Endothelial cell (in vitro differentiated cells): ENCODE data around the gene OR56A1. TPM values are rescaled to one million over a fixed set of nuclear protein-coding genes. Genes with fewer than 3 reads are reported as not detected.
A peak's percentile ranks its signal among the peaks of the same experiment; 100 is the strongest.

Source experiments
- DNase-seq: peaks from one replicate; pipeline ENCODE4 v3.0.0; 2021; ENCODE audit warnings: low spot score
- H3K27ac Mint-ChIP-seq: one replicate; pipeline ENCODE4 v1.8.0; 2021; ENCODE audit warnings: mixed read lengths, inconsistent platforms; ENCODE audit not compliant: unreplicated experiment
- H3K27me3 Mint-ChIP-seq: one replicate; pipeline ENCODE4 v1.8.0; 2021; ENCODE audit warnings: mild to moderate bottlenecking, moderate library complexity, mixed read lengths, inconsistent platforms; ENCODE audit not compliant: unreplicated experiment
- H3K36me3 Mint-ChIP-seq: one replicate; pipeline ENCODE4 v1.8.0; 2021; ENCODE audit warnings: mild to moderate bottlenecking, low read depth, mixed read lengths, inconsistent platforms; ENCODE audit not compliant: unreplicated experiment
- H3K4me1 Mint-ChIP-seq: one replicate; pipeline ENCODE4 v1.8.0; 2021; ENCODE audit warnings: mild to moderate bottlenecking, mixed read lengths, inconsistent platforms; ENCODE audit not compliant: unreplicated experiment
- H3K4me3 Mint-ChIP-seq: one replicate; pipeline ENCODE4 v1.8.0; 2021; ENCODE audit warnings: mild to moderate bottlenecking, mixed read lengths, inconsistent platforms; ENCODE audit not compliant: unreplicated experiment
- H3K9me3 Mint-ChIP-seq: one replicate; pipeline ENCODE4 v1.8.0; 2021; ENCODE audit warnings: mixed read lengths, inconsistent platforms; ENCODE audit not compliant: unreplicated experiment
- total RNA-seq: library from RNA; stranded (reverse); fragmentation: NEBNext Ultra II Directional; extraction: Animal tissue kit (Norgen Biotek cat#: 25700); gene quantifications from one replicate; pipeline ENCODE4 v1.2.1, GENCODE V29; 2021; ENCODE audit not compliant: unreplicated experiment
- TF ChIP-seq, protein P1 (sequence below): fragments of 200-600 bp; sonication (generic); IDR thresholded peaks from one replicate; pipeline ENCODE4 v1.5.0; 2021; ENCODE audit warnings: antibody characterized with exemption; ENCODE audit not compliant: unreplicated experiment

OR56A1 gene
- total RNA-seq, 1 donor from 2014 or later, result 0.03 TPM

- Mint-ChIP-seq H3K9me3 (no peaks in the 10 kb centered on the region), H3K27ac (no peak overlapping the region), H3K4me3 (no peak overlapping the region), H3K27me3 (no peaks in the 10 kb centered on the region), H3K4me1 (no peaks in the 10 kb centered on the region), H3K36me3 (no peaks in the 10 kb centered on the region)
- TF ChIP-seq, protein P1, sequence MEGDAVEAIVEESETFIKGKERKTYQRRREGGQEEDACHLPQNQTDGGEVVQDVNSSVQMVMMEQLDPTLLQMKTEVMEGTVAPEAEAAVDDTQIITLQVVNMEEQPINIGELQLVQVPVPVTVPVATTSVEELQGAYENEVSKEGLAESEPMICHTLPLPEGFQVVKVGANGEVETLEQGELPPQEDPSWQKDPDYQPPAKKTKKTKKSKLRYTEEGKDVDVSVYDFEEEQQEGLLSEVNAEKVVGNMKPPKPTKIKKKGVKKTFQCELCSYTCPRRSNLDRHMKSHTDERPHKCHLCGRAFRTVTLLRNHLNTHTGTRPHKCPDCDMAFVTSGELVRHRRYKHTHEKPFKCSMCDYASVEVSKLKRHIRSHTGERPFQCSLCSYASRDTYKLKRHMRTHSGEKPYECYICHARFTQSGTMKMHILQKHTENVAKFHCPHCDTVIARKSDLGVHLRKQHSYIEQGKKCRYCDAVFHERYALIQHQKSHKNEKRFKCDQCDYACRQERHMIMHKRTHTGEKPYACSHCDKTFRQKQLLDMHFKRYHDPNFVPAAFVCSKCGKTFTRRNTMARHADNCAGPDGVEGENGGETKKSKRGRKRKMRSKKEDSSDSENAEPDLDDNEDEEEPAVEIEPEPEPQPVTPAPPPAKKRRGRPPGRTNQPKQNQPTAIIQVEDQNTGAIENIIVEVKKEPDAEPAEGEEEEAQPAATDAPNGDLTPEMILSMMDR, result no peak
- DNase-seq, result no peak
Measured at GRCh38 chr11:6040874-6041273, 10.3 kb upstream of the OR56A1 start.

DNA sequence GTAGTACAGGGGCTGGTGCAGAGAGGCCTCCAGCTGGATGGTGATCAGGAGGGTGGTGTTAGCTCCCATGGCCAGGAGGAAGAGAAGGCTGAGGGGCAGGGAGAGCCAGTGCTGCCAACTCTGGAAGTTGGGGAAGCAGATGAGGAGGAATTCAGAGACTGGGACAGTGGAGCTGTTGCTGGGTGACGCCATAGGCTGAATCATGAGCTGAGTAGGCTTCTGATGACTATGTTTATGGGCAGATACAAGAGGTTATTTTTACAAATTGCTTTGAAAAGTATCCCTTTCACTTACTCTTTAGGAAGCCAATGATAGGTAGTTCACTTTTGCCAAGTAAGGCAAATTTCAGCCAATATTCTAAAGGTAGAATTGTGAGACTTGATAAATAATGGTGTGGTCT, 3.1 kb downstream of the OR56A1 start:
- no peak for DNase-seq
- Mint-ChIP-seq H3K27ac (no peak overlapping the region), H3K9me3 (no peaks in the 10 kb centered on the region), H3K4me3 (no peak overlapping the region), H3K4me1 (no peaks in the 10 kb centered on the region), H3K36me3 (no peaks in the 10 kb centered on the region), H3K27me3 (no peaks in the 10 kb centered on the region)
- TF ChIP-seq, protein P1, result no peak

DNA sequence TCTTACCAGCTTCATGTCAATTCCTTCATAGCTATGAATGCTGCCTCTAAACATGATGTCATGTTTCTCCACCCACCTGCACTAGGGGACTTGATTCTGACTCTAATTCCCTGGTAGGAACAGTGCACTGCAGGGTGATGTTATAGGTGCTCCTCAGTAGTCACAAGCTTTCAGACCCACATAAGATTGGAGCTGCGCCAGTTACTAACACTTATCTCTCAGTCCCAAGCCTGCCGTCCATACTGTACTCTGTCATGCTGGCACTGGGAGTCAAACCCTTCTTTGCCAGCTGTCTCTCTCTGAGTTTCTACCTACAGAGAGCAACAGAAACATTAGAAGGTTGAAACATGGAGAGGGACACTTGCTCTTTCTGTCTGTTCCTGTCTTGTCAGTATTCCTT, 5.5 kb downstream of the OR56A1 start:
- H3K36me3 Mint-ChIP-seq, result no peaks in the 10 kb centered on the region
- DNase-seq, result no peak
- no peak overlapping the region for H3K27ac Mint-ChIP-seq
- H3K27me3 Mint-ChIP-seq, result no peaks in the 10 kb centered on the region
- no peaks in the 10 kb centered on the region for H3K4me1 Mint-ChIP-seq
- TF ChIP-seq, protein P1, result no peak
- H3K4me3 Mint-ChIP-seq, result no peak overlapping the region
- no peaks in the 10 kb centered on the region for H3K9me3 Mint-ChIP-seq

- Mint-ChIP-seq H3K27me3 (no peaks in the 10 kb centered on the region), H3K4me1 (no peaks in the 10 kb centered on the region), H3K9me3 (no peaks in the 10 kb centered on the region), H3K27ac (no peak overlapping the region), H3K4me3 (no peak overlapping the region), H3K36me3 (no peaks in the 10 kb centered on the region)
- peak; percentile 36 for DNase-seq
- TF ChIP-seq, protein P1, result peak; percentile 24
Measured at GRCh38 chr11:6022956-6023355, 7.6 kb downstream of the OR56A1 start.

DNA sequence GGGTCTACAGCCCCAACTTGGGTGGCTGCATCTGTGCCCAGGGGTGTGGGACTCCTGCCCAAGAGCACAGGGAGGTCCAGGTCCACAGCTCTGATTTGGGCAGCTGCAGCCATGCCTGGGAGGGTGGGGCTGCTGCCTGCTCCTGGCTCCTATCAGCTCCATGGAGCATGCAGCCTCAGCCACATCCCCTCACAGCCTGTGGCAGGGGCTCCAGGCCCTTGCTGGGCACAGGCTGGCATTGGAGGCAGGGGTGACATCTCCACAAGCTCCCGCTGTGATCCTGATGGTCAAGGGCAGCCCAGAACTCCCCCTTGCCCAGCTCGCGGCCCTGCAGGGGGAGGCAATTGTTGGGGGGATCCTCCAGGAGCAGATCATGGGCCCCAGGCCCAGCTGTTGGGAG, 17.5 kb downstream of the OR56A1 start:
- Mint-ChIP-seq H3K27me3 (peaks cover 2% of the 10 kb centered on the region), H3K36me3 (no peaks in the 10 kb centered on the region), H3K4me3 (no peak overlapping the region), H3K4me1 (no peaks in the 10 kb centered on the region), H3K27ac (no peak overlapping the region), H3K9me3 (no peaks in the 10 kb centered on the region)
- TF ChIP-seq, protein P1, result no peak
- no peak for DNase-seq
